ENCODE results near the gene PNMA6F. TPM values are rescaled to one million over a fixed set of nuclear protein-coding genes. Genes with fewer than 3 reads are reported as not detected.

PNMA6F gene
- total RNA-seq, 120 experiments from 2014 or later = 1.6 to 13.5 (median 6.6) TPM

Other genes with a start within 250 kb of the PNMA6F start
- gene PNMA6A, start 249.3 kb downstream of the PNMA6F start, total RNA-seq = 10 to 100 TPM; 17.4 to 68.1 (median 42.5) TPM
- gene MAGEA1, start 142.5 kb downstream of the PNMA6F start, total RNA-seq = not detected
- gene ZNF275, start 12.4 kb upstream of the PNMA6F start, total RNA-seq = 10 to 100 TPM; 11.5 to 24.2 (median 17.8) TPM
- under 1 TPM in 3 of 120 experiments, not detected in 117; 0.13 to 0.18 (median 0.16) TPM for gene PNMA6E, start 79.6 kb upstream of the PNMA6F start, total RNA-seq
- gene ZFP92, start 89.7 kb upstream of the PNMA6F start, total RNA-seq = 1 to 10 TPM; 2.4 to 9.3 (median 6.2) TPM
- gene TREX2, start 124.3 kb upstream of the PNMA6F start, total RNA-seq = 1 to 10 TPM in 60 of 120 experiments, under 1 TPM in 46, not detected in 14; 0.36 to 3.4 (median 1.1) TPM
- gene HAUS7, start 148.8 kb upstream of the PNMA6F start, total RNA-seq = 10 to 100 TPM; 25.8 to 75.1 (median 43.9) TPM
- gene BGN, start 173.2 kb upstream of the PNMA6F start, total RNA-seq = 100 to 1,000 TPM in 2 of 120 experiments, 10 to 100 TPM in 118; 18.8 to 120 (median 39.8) TPM
- gene ATP2B3, start 195.9 kb upstream of the PNMA6F start, total RNA-seq = 10 to 100 TPM; 15.7 to 77.1 (median 57.9) TPM

Data from dorsolateral prefrontal cortex (tissue), 118 donors.